AG04449 (cell line): ENCODE measurements around the gene LIF.

ENCODE experiments used
- CTCF ChIA-PET: fragments of 350-600 bp; formaldehyde crosslinking; extraction: SDS; loops from one replicate; lab custom pipeline; 2021; ENCODE audit warnings: antibody characterized with exemption; lab: Yijun Ruan, JAX
- POLR2A ChIA-PET: fragments of 400-600, 350-600 bp; formaldehyde crosslinking; extraction: SDS; loops from one replicate; lab custom pipeline; 2020; ENCODE audit warnings: antibody characterized with exemption, inconsistent platforms; lab: Yijun Ruan, JAX
- DNase-seq: peaks from one replicate; pipeline ENCODE4 v3.0.0-alpha.2; 2010; ENCODE audit warnings: low read depth, low spot score
- H3K4me3 ChIP-seq: 2 replicates; pipeline ENCODE4 v1.5.1; 2011; ENCODE audit warnings: low read depth, mild to moderate bottlenecking, control low read depth, low read length
- CTCF ChIP-seq: IDR thresholded peaks from one replicate; pipeline ENCODE4 v1.5.1; 2011; ENCODE audit warnings: mild to moderate bottlenecking, moderate library complexity, low read length, control low read depth, inconsistent platforms; ENCODE audit not compliant: insufficient read depth; ENCODE audit errors: missing control alignments

LIF gene

GRCh38 chr22:30263883-30264282, 17.3 kb upstream of the LIF start:
- DNase-seq, result no peak
- TF ChIP-seq CTCF, result no peak
- ChIA-PET CTCF (interaction anchor here (1.1 to 3.4 kb wide), 29 partner anchors 8 to 222 kb away, joined by 3 to 66 read pairs (median 5); partner anchors contain the start of genes RNF215, SEC14L2 and TBC1D10A), POLR2A (interaction anchor here (1.3 kb wide), 1 partner anchor 112 kb away, joined by 3 read pairs; no protein-coding TSS in a partner anchor)
- H3K4me3 ChIP-seq, result no peak overlapping the region

GRCh38 chr22:30262917-30263741, 16.6 kb upstream of the LIF start:
- POLR2A ChIA-PET, result interaction anchor here (1.3 kb wide), 1 partner anchor 112 kb away, joined by 3 read pairs; no protein-coding TSS in a partner anchor
- TF ChIP-seq CTCF, result peak; percentile 93
- peak overlapping the region; percentile 12 for H3K4me3 ChIP-seq

GRCh38 chr22:30262112-30262511, 15.6 kb upstream of the LIF start:
- ChIA-PET CTCF (interaction anchor here (1.0 to 3.2 kb wide), 8 partner anchors 10 to 166 kb away, joined by 3 to 12 read pairs (median 4); no protein-coding TSS in a partner anchor), POLR2A (no interaction called here)
- H3K4me3 ChIP-seq, result no peak overlapping the region
- no peak for TF ChIP-seq CTCF
- no peak for DNase-seq

More at GRCh38 chr22:30262917-30263741, 16.6 kb upstream of the LIF start:
- CTCF ChIA-PET, result interaction anchor here (0.7 to 3.4 kb wide), 37 partner anchors 9 to 492 kb away, joined by 3 to 66 read pairs (median 5); partner anchors contain the start of genes RNF215, SEC14L2 and TBC1D10A
- no peak for DNase-seq

GRCh38 chr22:30261134-30261533, 14.6 kb upstream of the LIF start:
- ChIA-PET CTCF (interaction anchor here (0.7 to 3.2 kb wide), 16 partner anchors 10 to 224 kb away, joined by 3 to 12 read pairs (median 4); no protein-coding TSS in a partner anchor), POLR2A (interaction anchor here (0.6 to 1.3 kb wide), 2 partner anchors 163 to 452 kb away, joined by 3 read pairs; no protein-coding TSS in a partner anchor)
- no peak for TF ChIP-seq CTCF
- no peak for DNase-seq
- H3K4me3 ChIP-seq, result no peak overlapping the region

GRCh38 chr22:30260682-30261081, 14.1 kb upstream of the LIF start:
- ChIA-PET CTCF (interaction anchor here (0.7 to 3.2 kb wide), 16 partner anchors 10 to 224 kb away, joined by 3 to 12 read pairs (median 4); no protein-coding TSS in a partner anchor), POLR2A (interaction anchor here (0.6 to 1.3 kb wide), 2 partner anchors 163 to 452 kb away, joined by 3 read pairs; no protein-coding TSS in a partner anchor)
- TF ChIP-seq CTCF, result no peak
- no peak for DNase-seq
- no peak overlapping the region for H3K4me3 ChIP-seq

- ChIA-PET POLR2A (no interaction called here), CTCF (interaction anchor here (0.9 to 3.2 kb wide), 7 partner anchors 18 to 225 kb away, joined by 3 to 12 read pairs (median 3); no protein-coding TSS in a partner anchor)
- no peak overlapping the region for H3K4me3 ChIP-seq
- no peak for DNase-seq
- TF ChIP-seq CTCF, result no peak
Measured at GRCh38 chr22:30260276-30260675, 13.7 kb upstream of the LIF start.
